ENCODE data around the gene CCDC141. TPM values are rescaled to one million over a fixed set of nuclear protein-coding genes. Genes with fewer than 3 reads are reported as not detected.

CCDC141 gene
- total RNA-seq, 1 donor from 2014 or later = 0.05 TPM

DNA sequence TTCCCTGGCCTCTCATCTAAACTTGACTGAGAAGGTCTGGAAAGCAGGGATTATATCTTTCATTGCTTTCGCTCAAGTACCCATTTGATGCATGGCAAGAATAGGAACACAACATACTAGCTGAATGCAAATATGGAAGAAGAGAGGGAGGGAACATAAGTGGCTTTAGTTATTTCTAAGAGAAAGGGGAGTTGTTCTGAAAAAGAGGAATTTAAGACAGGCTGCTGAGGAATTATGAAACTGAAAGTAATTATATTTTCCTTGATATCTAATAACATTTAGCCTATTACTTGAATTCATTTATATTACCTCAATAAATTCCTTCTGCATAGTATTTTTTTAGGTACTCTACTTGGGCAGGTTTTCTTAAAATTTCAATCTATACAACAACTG, 136.9 kb downstream of the CCDC141 start:
- no peak for DNase-seq (ENCODE audit: low read depth)

DNA sequence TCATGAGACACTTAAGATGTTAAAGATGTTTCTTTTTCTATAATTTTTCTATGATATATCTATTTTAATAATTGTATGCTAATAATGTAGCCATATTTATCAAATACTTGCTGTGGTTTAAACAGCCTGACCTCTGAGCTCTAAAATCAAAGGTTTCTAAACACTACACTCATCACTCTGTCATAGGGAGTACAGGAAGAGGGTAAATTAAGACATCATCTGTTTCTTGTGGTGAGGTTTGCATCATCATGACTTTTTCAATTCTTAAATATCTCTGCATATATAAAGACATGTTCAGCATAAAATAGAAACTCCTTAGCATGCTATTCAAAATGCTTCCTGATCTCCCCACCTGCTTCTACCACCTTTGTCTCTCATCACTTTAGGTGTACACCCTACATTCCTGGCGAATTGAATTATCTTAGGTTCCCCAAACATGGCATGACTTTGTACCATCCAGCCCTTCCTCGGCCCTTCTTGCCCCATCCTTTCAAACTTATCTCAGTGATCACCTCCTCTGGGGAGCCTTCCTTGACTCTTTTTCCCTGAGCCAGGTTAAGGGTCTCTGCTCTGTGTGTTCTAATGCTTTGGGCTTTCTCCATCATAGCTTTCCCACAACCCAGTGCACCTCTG, 137.4 kb downstream of the CCDC141 start:
- no peak for DNase-seq (ENCODE audit: low read depth)

DNA sequence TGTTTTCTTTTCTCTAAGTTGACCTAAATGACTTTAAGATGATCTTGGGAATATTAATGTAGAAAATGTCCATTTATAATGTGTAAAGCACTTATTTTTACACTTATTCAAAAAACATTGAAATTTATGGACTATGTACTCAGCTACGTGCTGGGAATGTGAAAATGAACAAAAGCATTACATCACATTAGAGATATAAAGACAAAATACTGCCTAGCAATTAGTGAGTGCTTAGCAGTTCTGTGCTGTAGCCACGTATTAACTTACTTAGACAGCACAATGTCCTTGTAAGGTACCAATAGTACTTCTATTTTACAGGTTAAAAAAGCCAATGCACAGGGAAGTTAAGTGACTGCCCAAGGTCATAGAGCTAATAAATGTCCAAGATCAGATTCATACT, 138.9 kb downstream of the CCDC141 start:
- DNase-seq (ENCODE audit: low read depth) = no peak

DNA sequence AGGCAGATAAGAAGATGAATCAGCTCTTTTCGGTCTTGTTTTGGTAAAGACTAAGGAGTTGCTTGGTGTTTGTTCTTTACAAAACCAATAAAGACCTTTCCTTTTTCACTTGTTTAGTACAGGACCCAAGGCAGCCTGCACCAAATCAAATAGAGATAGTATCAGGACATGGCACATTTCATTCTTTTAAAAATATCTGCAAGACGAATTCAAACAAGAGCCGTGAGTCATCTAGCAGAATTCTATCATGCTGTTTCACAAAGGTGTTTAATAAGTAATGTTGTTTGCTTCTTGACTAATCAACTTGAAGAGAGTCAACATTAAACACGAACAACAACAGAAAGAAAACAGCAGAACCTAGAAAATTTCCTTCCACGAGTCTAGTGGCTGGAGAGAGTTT, 139.9 kb downstream of the CCDC141 start:
- peak; percentile 78 for DNase-seq (ENCODE audit: low read depth)

DNA sequence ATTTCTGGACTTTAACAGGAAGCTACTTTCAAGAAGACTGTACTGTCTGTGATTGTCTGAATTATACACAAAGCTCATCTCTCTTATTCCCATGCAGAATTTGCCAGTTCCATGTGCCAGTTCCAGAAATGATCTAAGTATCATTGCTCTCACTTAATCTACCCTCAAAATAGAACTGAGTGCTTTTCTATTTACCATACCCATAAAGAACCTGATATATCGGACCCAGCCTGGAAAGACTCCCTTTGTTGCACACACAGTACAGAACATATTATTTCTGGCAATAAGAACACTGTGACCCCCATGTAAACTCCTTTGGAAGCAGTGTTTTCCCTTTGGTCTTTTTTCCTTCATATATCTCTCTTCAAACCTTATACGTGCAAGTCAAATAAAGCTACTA, 140.4 kb downstream of the CCDC141 start:
- no peak for DNase-seq (ENCODE audit: low read depth)

DNA sequence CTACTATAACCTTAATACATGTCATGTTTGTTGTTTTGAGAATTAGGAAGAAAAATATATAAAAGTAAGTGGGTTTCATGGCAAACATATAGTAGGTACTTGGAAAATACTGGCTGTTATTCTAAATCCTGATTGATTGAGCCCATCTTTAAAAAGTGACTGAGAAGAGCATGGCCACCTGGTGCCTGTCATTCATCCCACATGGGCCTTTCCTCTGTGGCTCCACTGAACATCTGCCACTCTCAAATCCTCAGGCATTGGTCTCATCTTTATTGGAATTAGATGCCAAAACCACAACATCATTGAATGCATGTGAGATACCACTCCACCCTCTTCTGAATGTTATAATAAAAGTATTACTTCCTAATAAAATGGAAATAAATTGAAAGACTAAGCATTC, 141.1 kb downstream of the CCDC141 start:
- DNase-seq (ENCODE audit: low read depth) = no peak

DNA sequence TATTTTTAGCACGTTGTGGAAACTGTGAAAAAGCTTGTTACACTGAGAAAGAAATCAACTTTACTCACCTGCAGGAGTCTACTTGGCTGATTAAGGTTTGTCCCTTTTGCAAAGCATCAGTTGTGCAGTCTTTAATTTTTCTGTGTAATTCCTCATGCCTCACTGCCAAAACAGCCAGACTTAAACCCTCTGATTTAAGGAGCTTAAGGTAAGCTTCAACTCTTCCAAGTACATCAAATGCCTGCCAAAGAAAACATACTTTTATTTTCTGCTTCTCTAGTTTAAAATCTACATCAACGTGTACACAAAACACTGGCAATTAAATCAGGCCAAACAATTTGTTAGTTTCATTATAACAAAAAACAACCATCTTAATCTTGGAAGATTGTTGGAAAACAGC, 144.7 kb downstream of the CCDC141 start:
- no peak for DNase-seq (ENCODE audit: low read depth)

DNA sequence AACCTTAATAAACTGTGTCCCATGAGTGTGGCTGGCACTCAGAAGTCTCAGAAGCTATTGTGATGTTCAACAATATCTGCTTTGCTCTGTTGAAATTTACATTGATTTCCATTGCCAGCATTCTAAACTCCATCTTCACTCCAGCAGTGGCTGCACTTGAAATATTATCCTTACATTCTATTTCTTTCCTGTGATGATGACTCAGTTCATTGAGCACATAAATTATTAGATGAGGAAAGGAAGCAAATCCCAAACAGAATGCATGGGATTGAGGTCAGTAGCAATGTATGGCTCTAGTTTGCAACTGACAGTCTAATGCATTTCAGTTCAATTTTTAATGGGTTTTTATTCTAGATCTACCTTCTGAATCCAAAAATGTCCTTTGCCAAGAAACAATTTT, 150.3 kb downstream of the CCDC141 start:
- no peak for DNase-seq (ENCODE audit: low read depth)

DNA sequence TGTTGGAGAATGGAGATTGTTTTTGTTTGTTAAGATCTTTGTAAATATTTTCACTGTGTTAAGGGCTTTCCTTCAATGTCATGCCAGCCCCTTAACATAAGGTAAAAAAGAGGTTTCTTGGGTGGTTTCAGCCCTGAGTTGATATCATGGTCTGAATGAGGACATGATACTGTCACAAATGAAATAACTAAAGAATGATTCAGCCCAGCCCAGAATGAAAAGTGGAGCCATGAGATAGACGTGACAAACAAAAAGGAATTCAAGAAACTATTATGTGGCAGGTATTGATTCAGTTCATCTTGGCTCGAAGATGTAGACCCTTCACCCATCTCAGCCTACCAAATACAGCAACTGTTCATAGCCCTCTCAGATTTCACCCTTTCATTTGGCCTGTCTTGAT, 154.1 kb downstream of the CCDC141 start:
- DNase-seq (ENCODE audit: low read depth) = no peak

DNA sequence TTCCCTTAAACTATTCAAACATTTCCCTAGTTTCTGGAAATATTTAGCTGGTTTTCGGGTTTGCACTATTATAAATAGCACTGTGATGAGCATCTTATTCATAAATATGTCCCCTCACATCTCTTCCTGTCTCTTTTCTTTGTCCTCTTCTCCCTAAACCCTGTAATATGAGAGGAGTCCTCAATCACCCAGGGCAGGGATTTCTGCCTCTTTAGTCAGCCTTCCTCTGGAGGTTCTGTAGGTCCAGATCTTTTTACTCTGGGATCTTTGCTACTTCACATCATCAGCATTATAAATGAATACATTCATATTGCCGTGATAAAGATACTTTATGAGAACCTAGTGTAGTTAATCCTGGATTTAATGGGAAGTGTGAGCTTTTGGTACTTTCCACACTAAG, 154.8 kb downstream of the CCDC141 start:
- no peak for DNase-seq (ENCODE audit: low read depth)

DNA sequence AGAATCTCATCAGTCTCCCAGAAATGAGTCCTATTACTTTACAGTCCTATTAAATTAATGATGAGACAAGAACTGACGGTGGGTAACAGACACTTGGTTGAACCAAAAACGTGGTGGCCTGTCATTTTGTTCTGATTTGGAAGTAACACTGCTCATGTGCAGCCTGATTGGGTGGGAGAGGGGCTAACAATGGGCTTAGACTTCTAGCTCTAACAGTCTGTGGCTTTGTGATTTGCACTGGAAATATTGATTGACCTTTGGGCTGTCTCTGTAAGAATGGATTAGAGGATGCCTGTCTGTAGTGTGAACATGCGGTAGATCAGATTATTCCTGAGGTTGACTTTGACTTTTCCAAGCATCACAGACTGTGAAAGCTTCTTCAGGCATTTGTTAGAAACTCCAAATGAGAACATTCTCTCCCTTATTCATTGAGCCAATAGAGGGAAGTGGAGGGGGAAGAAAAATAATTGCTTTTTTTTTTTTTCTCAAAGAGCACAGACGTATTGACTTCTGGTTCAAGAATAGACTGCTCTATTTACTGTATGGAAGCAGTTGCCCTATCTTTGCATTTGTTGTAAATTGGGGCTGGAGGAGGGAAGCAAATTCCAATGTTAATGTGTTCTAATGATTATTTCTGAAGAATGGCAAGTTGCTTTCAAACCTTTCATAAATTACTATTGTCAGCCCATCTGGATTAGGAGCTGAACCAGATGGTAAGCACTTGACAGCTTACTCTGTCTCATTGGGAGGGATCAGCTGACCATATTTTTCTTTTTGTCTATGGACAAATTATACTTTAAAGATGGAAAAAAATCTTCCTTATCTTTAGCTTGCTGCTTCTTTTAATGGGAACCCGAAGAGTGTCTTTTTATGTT, 156.9 kb downstream of the CCDC141 start:
- no peak for DNase-seq (ENCODE audit: low read depth)

DNA sequence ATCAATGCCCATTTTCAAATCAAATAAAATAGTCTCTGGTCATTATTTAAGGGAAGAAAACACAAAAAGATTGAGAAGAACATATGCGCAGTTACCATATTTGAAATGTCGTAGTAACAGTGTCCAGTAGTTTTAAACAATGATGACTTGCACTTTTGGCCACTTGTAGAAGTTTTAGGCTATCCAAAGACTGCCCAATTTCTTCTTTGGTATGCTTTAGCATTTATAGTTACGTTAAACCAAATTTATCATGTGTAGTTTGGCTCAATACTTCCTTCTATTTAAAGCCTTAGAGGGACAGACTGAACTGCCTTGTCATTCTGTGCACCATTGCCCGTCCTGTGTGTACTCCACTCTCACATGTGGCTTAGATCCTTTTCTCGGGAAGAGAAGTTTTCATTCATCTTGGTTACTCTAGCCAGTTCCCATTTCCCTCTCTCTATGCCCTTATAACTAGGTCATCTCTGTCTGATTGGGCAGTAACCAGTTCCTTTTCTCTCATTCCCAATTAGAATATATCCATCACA, 157.9 kb downstream of the CCDC141 start:
- DNase-seq (ENCODE audit: low read depth) = no peak

DNA sequence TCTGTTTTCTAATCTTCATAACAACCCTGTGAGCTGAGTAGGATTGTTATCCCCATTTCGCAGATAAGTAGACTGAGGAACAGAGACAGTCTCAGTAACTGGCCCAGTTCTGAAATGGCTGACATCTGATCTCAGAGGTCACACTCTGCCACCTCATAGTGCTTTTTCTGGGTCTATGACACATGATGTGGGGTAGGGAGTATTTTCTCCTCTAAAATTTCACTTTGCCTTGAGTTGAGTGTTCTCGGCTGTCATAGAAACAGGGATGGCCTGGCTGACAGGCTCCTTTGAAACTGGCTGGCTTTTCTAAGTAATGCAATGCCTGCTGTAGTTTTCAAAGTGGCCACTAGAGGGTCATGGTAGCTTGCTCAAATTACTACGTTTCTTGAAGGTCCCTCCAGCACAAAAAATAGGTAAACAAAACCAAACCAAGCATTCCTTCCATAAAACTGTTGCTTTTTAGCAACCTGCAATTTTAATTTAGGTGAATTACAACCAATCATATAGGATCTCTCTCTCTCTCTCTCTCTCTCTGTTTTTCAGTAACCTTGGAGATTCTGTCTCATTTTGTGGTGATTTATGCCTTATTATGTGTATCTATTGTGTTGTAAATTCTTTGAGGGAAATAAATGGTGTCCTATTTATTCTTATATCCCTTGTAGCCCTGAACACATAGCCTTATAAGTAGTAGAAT, 158.5 kb downstream of the CCDC141 start:
- DNase-seq (ENCODE audit: low read depth) = peak; percentile 74

DNA sequence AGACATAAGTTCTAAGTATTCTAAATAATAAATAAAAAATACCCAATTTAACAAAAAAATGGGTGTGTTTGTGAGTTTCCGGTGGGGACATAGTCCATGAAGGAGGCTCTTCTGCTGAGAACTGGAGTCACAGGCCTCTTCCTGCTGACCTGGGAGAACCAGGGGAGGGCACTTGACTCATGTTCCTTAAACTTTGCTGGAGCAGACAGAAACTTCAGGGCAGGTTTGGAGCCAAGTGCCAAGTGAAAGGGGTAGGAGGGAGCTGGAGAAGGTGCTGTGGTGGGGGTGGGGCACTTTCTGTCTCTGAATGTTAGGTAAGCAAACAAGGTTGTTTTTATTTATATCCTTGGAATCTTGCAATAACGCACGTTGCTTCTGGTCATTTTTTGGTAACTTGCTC, 163.9 kb downstream of the CCDC141 start:
- DNase-seq (ENCODE audit: low read depth) = peak; percentile 13

DNA sequence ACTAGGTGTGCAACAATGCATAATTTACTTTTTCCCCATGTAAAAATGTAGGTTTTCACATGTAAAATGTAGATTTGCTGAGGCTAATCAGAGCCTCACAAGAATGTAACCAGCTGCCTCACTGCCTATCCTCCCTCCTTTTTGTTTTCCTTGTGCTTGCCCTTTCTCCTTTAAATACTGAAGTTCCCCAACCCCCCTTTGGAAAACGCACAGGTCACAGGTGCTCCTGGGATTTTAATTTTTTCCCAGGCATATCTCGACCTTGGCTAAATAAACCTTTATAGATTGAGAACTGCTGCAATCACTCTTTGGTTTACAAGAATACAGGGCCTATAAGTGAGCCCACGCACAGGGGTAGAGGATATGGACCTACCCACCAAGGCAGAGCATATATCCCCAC, 165.5 kb downstream of the CCDC141 start:
- no peak for DNase-seq (ENCODE audit: low read depth)

DNA sequence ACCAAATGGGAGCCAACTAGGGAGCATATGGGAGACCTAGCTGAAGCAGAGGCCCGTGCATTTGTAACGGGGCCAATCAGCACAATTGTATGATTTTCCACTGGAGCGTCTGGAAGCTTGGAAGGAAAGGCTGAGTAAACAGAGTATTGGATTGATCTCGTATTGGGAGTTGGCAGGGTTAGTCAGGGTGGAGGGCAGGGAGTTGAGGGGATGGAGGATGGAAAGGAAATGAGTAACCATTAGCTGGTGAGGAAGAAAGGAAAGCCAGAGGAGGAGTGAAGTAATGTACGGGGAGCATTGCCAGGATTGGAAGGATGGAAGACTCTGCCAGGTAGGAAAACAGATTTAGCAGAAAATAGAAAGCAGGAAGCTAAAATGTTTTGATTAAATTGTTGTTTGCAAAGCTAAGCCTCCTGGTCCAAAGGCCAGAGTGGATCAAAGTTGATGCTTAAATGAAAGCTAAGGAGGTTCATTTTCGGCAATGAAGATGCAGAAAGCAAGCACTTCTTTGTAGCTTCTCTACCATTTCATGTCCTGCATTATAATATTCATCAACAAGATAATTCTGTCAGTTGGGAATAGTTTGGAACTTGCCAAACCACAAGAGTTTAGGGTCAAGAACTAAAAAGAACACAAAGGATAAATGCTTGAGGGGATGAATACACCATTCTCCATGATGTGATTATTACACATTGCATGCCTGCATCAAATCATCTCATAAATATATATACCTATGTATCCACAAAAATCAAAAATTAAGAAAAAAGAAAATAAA, 167.1 kb downstream of the CCDC141 start:
- no peak for DNase-seq (ENCODE audit: low read depth)

DNA sequence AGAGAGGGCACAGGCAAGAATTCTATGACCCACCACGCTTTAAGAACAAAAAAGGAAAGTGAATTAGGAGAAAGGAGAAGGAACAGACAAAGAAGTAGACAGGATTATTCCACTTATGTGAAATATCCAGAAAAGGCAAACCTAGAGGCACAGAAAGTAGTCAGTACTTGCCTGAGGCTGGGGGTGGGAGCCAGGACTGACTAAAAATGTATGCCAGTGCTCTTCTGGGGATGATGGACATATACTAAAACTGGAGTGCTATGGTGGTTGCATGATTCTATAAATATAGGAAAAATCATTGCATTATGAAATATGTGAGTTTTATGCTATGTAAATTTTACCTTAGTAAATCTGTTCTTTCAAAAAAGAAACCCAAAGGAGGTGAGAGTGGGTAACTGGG, 168.9 kb downstream of the CCDC141 start:
- no peak for DNase-seq (ENCODE audit: low read depth)

DNA sequence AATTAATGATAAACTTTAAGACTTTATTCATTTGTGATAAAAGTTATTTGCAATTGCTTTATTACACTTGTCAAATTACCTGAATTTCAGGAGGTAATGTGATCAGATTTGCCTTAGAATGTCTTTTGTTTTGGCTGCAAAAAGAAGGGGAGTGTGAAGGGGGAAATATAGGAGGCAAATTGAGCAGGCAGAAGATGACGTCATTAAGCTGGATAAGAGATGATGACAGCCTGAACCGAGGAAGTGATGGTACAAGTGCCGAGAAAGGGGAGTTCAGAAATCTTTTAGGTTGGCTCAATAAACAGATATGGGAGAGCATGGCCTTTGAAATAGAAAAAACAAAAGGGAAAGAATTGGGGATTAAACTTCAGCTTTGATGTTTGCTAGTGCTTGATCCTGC, 169.7 kb downstream of the CCDC141 start:
- no peak for DNase-seq (ENCODE audit: low read depth)

DNA sequence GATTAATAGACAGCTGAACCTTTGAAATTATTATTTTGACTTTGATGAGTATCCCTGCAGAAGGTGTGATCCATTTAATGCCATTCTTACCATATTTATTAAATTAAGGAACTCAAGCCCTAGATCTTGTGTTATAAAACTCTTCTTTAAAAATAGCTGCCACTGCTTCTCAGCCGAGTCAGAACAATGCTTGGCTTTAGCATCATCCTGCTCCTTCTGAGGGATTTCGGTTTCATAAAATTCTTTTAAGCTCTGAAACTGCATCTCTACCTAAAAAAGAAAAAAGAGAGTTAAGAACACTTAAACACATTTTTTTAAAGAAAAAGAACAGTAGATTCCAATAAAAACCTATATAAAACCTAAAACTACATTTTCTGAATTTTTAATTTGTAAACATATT, 172.1 kb downstream of the CCDC141 start:
- DNase-seq (ENCODE audit: low read depth) = no peak

DNA sequence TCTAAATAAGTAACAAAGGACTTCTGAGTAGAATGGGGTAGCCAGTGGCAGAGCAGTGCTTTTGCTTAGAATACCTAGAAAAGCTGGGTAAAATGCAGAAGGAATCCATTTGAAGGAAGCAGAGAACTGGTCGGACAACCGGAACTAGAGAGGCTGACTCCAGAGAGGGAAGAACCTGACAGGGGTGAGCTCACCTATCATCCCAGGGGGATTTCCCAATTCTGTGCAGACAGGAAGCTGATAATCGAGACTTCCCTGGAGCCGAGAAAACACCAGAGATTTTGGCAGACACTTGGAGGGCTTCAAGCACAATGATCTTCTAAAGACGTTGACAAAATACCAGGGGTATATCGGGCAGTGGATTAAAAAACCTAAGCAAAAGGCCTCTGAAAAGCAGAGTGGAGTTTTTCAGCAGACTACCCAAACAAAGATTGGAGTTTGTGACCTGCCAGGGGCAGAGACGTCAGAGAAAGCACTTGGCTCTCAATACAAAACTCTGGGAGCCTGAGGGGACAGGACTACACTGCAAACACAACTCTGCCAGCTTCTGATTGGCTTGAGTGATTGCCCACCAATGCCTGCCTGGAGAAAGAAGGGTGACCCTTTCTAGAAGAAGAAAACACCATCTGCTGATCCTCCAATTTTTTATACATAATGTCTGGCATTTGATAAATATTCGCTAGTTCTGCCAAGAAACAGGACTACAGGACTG, 175.3 kb downstream of the CCDC141 start:
- DNase-seq (ENCODE audit: low read depth) = no peak

DNA sequence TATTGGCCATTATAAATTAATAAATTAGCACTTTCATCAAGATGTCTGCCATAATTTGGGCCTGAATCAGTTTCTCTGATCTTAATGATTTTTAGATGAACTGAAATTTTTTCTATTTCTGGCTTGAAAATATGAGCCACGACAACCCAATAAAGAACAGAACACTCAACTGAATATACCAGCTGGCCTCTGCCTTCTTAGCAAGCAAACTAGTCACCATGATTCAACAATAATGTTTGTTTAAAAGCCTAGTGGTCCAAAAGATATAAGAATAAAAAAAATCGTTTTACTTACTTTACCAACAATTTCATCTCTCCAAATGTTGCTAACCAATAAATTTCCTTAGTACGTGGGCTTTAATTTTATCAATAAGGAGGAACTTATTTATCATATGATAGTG, 176.0 kb downstream of the CCDC141 start:
- DNase-seq (ENCODE audit: low read depth) = no peak
